BE2C (cell line): ENCODE data around the gene UCN2.
"Not testable (repeated sequence)": the region's sequence is repeated elsewhere in the genome, so short reads cannot be mapped to it uniquely, and the experiment has no call there.

Source experiments
- DNase-seq: peaks from one replicate; pipeline ENCODE4 v3.0.0-alpha.2; 2020
- H3K27me3 ChIP-seq: fragments of 250-450 bp; sonication (Bioruptor Pico); 2 replicates; pipeline ENCODE4 v1.5.1; 2020; ENCODE audit warnings: mild to moderate bottlenecking
- H3K36me3 ChIP-seq: fragments of 250-450 bp; sonication (Bioruptor Pico); 2 replicates; pipeline ENCODE4 v1.5.1; 2020; ENCODE audit warnings: mild to moderate bottlenecking
- H3K4me1 ChIP-seq: fragments of 250-450 bp; sonication (Bioruptor Pico); 2 replicates; pipeline ENCODE4 v1.5.1; 2020
- H3K4me3 ChIP-seq: 2 replicates; pipeline ENCODE4 v1.5.1; 2011; ENCODE audit warnings: low read depth, low read length
- H3K9me3 ChIP-seq: fragments of 250-450 bp; sonication (Bioruptor Pico); 2 replicates; pipeline ENCODE4 v1.5.1; 2020
- CTCF ChIP-seq: IDR thresholded peaks from 2 replicates; pipeline ENCODE4 v1.5.1; 2012; ENCODE audit warnings: mild to moderate bottlenecking, low read depth, low read length

The UCN2 gene

GRCh38 chr3:48538451-48538850, 25.1 kb downstream of the UCN2 start:
- no peak overlapping the region for H3K4me3 ChIP-seq
- no peak for TF ChIP-seq CTCF
- H3K9me3 ChIP-seq: no peaks in the 10 kb centered on the region
- no peaks in the 10 kb centered on the region for H3K36me3 ChIP-seq
- no peaks in the 10 kb centered on the region; the same call in 1 of the 2 replicates for H3K4me1 ChIP-seq
- no peaks in the 10 kb centered on the region for H3K27me3 ChIP-seq
- no peak for DNase-seq

- H3K36me3 ChIP-seq: no peaks in the 10 kb centered on the region
Measured at GRCh38 chr3:48536785-48537184, 26.8 kb downstream of the UCN2 start.

GRCh38 chr3:48536116-48536515, 27.5 kb downstream of the UCN2 start:
- Histone ChIP-seq H3K4me1 (no peaks in the 10 kb centered on the region), H3K27me3 (no peaks in the 10 kb centered on the region), H3K9me3 (no peaks in the 10 kb centered on the region), H3K36me3 (no peaks in the 10 kb centered on the region), H3K4me3 (no peak overlapping the region)
- DNase-seq: no peak
- TF ChIP-seq CTCF: no peak

More at GRCh38 chr3:48536785-48537184, 26.8 kb downstream of the UCN2 start:
- Histone ChIP-seq H3K27me3 (no peaks in the 10 kb centered on the region), H3K4me3 (no peak overlapping the region), H3K4me1 (no peaks in the 10 kb centered on the region), H3K9me3 (no peaks in the 10 kb centered on the region)
- no peak for DNase-seq
- TF ChIP-seq CTCF: no peak

- TF ChIP-seq CTCF: no peak
Measured at GRCh38 chr3:48535578-48535977, 28.0 kb downstream of the UCN2 start.

GRCh38 chr3:48532977-48533337, 30.6 kb downstream of the UCN2 start:
- H3K27me3 ChIP-seq: no peaks in the 10 kb centered on the region
- H3K36me3 ChIP-seq: no peaks in the 10 kb centered on the region
- DNase-seq: no peak
- H3K4me1 ChIP-seq: no peaks in the 10 kb centered on the region
- no peak for TF ChIP-seq CTCF
- H3K4me3 ChIP-seq: no peak overlapping the region
- H3K9me3 ChIP-seq: no peaks in the 10 kb centered on the region

More at GRCh38 chr3:48535578-48535977, 28.0 kb downstream of the UCN2 start:
- H3K9me3 ChIP-seq: no peaks in the 10 kb centered on the region
- no peaks in the 10 kb centered on the region for H3K36me3 ChIP-seq
- no peak overlapping the region for H3K4me3 ChIP-seq
- DNase-seq: no peak
- H3K27me3 ChIP-seq: no peaks in the 10 kb centered on the region
- no peaks in the 10 kb centered on the region for H3K4me1 ChIP-seq

- H3K4me3 ChIP-seq: no peak overlapping the region
- H3K36me3 ChIP-seq: no peaks in the 10 kb centered on the region
- no peak for TF ChIP-seq CTCF
- no peak for DNase-seq
- H3K4me1 ChIP-seq: no peaks in the 10 kb centered on the region
- H3K9me3 ChIP-seq: no peaks in the 10 kb centered on the region
- H3K27me3 ChIP-seq: no peaks in the 10 kb centered on the region
Measured at GRCh38 chr3:48532271-48532976, 31.2 kb downstream of the UCN2 start.

- H3K4me1 ChIP-seq, DNase-seq, H3K9me3 ChIP-seq, H3K36me3 ChIP-seq, H3K27me3 ChIP-seq, H3K4me3 ChIP-seq: not testable (repeated sequence)
Measured at GRCh38 chr3:48530701-48531100, 32.9 kb downstream of the UCN2 start.
